DMS53 treated with DMSO at 0.1 percent for 48 hours (cell line): ENCODE measurements around the gene PPP2R2B.

ENCODE experiments used
- DNase-seq: peaks from one replicate; lab custom pipeline; 2025; ENCODE audit not compliant: unreplicated experiment; lab: John Stamatoyannopoulos, UW

The PPP2R2B gene

DNA sequence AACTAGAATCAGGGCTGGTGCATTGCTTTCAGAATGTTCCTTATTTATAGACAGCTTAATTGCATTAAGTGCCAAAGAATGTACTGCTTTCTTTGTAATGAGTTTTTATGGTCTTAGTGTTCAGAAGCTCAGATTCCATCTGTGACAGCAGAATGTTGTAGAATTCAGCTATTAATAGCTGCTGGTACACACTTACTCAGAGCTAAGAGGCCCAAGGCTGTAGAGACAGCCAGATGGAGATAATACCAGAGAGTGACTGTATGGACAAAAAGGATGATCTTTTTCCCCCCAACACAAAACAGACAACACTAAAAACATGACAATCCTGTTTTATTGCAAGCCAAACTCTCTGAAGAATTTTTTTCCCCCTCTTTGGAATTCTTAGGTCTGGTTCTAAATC lies 50.2 kb downstream of the PPP2R2B start:
- DNase-seq = no peak

DNA sequence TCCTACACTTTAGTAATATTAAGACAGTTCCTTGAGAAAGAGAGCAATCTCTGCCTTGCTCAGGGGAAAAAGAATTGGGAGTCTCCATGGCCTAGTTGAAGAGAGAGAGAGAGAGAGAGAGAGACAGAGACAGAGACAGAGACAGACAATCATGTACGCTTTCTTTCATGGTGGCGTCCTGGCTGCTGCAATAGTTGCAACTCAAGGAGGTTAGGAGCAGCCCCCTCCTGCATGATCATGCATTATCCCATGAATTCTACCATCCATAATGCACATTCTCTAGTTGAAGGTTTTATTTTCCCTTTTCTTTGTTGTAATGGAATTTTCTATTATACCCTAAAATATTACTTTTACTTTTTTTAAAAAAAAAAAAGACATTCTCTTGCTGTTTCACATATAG lies 50.7 kb downstream of the PPP2R2B start:
- no peak for DNase-seq

DNA sequence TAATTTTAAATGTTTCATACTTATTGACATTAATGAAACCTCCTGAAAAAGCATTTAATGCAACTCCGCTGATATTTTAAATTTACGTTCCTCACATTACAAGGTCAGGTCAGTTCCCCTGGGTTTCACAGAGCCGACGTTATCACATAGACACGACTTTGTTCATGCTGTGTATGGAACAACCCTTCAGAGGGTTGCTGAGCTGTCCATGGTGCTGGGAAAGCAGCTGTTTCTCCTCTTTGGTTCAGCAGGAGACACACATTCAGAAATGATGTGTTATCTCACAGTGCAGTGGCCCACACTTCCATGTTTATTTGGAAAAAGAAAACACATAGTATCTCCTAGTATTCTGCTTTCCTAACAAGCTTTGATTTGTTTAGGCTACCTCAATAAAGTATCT lies 53.5 kb downstream of the PPP2R2B start:
- no peak for DNase-seq

DNA sequence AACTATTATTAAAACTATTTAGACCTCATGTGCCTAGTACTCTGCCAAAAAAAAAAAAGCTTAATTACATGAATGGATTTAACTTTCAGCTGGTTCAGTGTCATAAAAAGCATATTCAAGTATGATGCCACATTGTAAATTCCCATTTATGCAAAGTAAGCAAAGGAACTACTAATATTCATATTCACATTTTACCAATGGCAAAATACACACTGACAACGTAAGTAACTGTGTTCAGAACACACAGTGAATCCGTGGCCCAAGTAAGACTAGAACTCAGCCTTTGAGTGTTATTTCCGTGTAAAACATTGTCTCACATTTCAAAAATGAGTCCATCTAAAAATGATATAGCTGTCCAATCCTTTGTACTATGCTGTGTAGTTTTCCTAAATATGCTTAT lies 56.8 kb downstream of the PPP2R2B start:
- DNase-seq = no peak

DNA sequence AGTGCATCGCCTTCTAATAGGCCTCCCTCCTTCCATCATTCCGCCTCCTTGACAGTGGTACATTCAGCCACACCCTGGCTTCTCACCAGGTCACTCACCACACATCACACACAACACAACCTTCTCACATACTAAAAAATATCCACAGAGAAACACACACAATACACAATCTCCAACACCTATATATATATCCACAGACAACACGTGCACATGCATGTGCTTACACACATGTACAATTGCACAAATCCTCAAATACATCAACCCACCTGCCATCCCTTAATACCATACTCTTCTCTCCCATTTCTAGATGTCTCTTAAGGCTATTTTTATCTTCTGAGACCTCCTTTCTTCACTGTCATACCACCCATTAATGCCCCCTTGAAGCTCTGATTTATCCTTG lies 57.6 kb downstream of the PPP2R2B start:
- DNase-seq = no peak

DNA sequence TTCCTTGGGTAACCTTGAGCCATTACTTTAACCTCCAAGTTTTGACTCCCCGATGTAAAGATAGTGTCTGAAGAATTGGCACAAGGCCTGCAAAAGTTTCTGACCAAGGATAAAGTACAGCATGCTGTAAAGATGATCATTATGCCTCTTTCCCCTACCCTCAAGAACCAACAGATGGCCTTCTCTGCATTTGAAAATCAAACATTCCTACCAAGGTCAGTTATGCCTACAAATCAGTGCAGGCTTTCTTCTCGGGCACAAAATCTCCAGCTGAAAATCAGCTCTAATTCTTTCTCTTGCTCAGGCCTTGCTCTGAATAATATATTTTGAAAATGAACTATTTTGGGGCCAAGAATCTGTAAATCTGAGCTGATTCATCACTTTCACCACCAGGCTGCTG lies 59.7 kb downstream of the PPP2R2B start:
- DNase-seq = no peak

DNA sequence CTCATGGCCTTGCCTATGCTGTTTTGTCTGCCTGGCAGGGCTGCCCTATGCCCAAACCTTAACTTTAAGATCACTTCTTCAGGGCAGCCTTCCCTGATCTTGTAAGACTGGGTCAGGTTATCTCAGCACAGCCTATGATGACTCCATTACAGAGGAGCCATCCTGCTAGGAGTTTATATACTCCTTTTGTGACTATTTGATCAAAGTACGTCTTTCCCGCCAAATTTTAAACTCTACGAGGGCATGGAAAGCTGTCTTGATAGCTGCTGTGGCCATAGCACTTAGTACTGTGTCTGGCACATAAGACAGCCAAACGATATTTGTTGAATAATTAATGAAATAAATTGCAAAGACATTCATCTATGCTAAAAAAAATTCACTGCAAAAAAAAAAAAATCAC lies 60.6 kb downstream of the PPP2R2B start:
- DNase-seq = no peak

DNA sequence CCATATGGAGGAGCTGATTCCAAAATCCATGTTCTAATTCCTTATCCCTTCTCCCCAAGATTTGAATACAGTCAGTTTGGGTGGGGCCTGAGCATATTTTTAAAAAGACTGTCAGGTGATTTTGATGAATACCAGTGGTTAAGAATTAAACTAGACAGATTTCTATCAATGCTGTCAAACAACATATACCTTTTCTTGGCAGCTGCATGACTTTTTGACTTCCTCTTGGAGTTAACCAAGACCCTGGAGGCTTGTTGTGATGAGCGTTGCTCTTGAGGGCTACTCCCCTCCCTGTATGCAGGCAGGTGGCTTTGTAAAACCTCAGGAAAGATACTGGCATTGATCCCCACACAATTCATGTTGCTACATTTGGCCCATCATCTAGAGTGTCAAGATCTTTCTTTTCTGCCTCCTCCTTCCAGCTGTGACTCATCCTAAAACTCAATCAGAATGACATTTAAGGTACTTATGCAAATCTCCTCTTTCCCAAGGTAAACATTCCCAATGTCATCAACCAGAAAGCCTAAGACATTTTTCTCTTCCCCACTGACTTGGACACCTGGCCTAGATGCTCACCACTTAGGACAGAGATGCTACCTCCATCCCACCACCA lies 61.7 kb downstream of the PPP2R2B start:
- no peak for DNase-seq

DNA sequence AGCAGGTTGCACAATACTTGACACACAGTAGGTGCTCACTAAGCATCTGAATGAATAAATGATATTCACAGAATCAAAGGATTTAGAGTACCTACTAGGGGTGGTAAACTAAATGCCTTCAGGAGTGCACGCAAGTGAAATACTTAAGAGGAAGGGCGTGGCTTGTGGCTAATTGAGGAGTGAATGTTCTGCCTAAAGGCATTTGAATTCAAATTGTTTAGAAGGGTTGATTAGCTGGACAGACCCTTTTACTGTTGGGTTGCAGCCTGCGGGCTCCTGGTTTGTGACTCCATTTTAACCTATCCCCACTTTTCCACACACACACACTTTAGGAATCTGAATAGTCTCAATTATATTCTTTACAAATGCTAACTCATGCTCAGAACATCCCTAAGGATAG lies 63.1 kb downstream of the PPP2R2B start:
- DNase-seq = no peak

DNA sequence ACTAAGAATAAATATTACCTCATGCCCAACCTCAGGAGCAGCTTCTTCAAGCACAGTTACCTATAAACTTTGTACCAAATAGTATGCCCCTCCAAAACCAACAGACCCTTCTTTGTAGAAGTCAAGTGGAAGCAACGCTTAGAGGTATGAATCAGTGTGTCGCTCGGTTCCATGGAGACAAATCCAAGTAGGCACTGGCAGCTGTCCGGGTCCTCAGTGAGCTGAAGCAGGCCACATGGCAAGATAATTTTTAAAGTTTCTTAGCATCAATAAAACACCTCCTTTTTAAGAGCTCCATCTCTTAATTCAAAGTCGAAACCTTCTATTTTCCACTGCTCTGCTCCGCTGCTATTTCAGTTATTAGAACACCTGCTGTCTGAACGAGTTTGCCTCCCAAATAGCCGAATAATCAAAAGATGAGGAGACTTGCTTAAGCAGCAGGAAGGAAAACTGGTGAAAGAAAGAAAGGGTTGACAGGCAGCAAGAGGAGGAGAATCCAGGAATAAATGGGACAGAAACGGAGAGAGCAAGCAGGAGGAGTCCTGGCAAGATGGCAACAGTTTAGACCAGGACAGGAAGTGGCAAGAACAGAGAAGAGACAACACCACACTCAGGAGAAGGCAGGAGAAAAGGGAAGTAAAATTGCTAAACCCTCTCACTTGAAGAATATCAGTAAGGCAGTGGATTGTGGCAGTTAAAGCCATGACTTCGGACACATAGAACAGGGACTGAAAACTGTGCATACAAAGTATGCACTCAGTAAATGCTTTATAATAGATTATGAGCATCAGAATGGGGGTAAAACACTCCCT lies 65.0 kb downstream of the PPP2R2B start:
- DNase-seq = no peak

DNA sequence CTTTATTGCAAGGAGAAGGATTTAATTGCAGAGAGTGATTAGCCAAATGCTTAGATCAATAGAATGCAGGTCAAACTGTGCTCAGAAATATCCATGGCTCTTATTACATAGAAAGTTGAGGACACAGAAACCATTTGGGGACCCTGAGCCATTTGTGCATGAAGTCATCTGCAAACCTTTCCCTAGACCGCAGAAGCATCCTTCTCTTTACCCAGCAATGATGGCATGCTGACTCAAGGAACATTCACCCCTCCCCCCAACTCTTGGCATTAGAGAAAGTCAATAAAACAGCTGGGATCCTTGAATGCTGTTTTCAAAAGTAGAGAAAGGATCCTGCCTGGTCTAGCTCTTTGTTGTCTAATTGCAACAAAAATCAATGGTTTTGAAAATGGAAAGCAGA lies 73.5 kb downstream of the PPP2R2B start:
- no peak for DNase-seq

DNA sequence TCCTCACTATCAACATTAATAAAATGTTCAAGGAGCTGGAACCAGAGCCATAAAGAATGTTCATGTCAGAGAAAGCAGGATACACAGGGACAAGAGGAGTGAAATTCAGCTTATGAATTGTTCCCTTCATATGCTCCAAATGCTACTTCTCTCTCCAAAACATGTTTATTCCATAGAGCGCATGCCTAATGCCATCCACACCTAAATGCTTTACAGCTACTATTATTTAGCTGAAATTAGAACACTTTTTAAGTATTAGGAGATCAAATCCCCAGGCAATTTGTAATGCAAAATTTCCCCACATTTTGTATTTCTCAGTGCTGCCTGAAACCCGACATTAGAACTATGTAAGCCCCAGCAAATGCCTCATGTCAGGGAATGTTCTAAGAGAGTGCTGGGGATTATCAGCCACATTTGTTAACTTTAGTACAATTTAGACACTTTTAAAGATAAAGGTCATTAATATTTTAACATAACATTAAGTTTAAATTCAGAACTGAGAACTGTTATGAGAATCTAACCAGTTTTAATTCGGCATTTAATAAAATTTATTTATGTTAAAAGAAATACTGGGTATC lies 75.5 kb downstream of the PPP2R2B start:
- no peak for DNase-seq

DNA sequence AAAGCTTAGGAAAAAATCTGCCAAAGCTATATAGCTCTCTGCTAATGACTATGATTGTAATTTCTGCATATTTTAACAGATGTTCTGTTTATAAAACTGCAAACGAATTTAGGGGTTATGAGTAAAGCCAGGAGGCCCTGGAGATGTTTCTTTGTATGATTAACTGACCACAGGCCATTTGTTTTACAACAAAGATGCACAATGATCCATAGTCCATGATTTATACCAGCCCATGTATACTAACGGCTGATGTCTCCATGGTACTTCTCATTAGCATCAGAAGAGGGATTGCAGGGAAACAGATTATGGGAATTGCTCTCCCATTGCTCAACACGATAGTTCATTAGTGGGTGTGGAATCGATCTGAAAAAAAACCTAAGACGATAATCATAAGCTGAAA lies 78.9 kb downstream of the PPP2R2B start:
- no peak for DNase-seq

DNA sequence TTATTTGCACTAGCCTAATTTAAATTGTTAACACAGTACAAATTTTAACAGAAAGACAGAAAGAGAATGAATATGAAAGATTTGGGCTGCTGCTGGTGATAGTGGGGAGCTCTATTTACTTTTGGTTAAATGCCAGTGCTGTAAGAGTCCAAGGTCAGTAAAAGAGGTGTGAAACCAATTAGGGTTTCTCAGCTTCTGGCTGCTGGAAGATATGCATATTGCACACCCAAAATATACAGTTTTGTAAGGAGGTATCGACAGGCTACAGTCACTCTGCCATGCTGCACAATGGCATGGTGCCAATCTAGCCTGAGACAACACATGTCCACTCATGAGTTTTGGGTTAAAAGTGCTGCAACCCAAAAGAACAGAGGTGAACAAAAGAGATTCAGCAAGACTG lies 79.3 kb downstream of the PPP2R2B start:
- DNase-seq = no peak

DNA sequence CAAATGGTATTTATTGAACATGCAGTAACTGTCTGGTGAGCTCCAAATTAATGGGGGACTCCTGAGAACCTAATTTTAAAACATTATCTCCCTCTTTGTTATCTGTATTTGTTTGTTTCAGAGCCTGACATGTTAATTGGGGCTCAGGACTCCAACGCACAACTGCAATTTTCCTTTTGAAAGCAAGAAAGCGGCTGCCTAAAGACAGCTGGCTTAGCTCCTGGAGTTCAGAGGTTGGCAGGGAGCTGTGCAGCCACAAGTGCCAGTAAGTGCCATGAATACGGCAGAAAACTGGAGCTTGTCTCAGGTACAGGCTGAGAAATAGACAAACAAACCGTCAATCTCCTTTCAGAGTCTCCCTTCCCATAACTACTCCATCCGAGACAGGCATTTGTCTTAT lies 80.9 kb downstream of the PPP2R2B start:
- DNase-seq = no peak

DNA sequence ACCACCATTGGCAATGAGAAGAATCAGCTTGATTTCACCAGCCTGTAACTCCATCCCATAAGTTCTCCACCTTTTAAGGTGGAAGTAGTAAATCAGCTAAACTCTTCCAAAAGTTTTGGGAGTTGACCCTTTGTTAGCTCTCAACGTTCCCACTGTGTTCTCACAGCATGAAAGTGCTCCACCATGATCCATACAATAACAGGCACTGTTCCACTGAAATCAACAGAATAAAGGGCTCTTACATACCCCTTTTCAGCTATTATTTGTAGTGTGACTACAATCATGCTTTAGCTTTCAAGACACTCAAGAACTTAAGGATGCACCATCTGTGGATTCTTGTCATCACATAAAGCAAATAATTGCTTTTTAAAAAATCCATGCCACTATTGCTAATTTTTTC lies 81.6 kb downstream of the PPP2R2B start:
- no peak for DNase-seq

DNA sequence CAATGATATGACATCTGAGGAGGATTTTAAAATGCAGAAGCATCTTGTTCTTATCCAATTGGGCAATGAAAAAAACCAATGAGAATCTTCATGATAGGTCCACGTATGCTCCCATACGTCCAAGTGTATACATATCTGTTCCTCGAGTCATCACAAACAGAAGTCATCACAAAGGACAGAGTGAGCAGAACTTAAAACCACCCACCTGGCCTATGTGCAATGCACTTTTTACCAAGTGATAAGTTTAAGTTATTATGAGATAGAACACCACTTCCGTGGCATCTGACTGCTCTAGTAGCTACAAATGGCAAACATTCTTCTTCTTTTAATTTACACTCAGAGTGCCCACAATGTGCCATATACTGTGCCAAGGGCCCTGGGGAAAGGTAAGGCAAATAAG lies 82.4 kb downstream of the PPP2R2B start:
- DNase-seq = no peak

DNA sequence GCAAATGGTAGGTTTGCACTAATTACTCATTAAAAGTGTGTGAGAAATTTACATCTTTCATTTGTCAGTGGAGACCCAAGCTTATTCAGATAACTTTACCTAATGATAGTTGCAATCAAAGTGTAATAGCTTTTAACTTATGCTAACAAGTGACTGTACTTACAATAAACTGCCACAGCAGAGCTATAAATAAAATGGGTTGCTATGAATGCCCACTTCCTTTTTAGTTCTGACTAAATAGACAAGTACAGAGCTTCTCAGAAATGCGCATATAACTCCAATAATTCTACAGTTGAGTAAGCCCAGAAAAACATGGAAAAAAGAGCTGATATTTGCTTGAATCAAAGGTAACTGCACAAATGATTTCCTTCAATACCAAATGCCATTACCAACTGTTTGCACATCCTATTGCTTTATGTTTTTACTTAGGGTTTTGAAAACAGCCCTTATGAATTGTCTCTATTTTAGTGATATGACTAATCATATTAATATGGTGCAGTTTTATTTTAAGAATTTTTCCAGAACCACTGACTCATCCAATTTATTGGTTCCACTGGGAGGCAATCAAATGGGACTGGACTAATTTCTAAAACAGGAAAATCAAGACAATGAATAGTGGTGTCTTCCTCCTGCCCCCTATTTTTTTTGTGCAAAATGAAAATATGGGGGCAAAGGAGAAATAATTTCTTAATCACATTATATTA lies 84.1 kb downstream of the PPP2R2B start:
- no peak for DNase-seq

DNA sequence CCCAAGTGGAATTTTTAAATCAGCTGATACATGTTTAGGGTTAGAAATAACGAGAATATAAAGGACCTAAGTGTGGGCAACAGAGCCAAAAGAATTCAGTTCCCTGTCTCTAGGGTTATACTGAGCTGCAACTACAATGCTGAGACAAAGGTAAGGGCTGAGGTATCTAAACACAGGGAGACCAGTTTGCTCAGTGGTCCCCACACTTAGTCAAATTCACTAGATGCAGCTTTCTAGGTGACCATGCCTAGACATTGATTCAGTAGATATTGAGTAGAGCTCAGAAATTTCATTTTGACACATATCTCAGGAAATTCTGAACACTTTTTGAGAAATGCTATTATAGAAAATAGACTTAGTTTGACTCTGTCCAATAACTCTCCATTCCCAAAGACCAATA lies 84.8 kb downstream of the PPP2R2B start:
- DNase-seq = no peak

DNA sequence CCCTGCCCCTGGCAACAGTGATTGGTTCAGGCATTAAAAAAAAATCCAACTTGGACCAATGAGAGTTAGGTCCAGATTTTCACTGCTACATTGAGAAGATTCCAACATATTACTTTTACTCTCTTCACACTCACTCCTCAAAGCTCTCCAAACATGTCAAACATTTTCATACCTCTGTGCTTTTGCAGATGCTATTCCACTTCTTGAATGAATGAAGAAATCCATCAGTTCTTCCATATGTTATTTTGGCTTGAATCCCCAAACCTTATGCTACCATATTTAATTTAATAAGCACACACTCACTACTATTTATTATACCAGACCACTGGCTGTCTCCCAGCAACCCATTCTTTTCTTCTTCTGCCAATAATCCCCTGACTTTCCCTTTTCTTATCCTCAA lies 87.1 kb downstream of the PPP2R2B start:
- no peak for DNase-seq

DNA sequence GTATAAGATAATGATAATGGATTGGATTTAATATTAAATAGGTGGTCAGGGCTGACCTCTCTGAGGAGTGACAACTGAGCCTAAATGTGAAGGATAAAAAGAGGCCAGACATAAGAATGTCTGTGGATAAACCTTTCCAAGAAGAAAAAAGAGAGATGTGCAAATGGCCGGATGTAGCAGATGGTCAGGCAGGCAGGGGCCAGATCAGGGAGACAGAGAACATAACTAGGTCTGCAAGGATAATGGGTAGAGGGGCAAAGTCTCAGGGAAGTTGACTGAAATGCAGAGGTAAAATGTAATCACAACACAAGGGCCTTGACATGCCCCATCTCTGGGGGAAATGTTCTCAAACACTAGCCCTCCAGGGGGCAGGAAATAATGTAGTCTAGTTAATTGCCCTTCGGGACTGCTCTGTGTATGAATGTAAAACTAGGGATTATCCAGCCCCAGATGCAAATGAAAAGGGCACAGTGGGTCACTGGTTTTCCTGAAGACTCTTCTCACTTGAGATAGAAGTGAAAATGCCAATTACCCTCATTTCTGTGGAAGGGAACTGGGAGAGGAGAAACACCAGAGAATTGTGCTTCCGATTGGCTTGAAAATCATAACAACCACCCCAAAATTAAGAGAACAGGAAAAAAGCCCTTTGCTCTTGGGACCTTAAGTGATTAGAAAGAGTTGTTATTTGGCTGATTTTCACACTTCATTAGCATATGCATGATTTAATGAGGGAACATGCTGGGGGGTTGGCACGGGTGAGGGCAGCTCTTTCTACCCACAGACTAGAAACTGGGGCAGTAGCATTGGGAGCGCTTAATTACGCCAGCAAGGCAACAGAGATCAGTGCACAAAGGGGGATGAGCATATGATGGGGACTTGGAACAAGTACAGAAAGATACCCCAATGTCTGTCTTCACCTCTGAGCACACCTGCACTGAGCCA lies 88.6 kb downstream of the PPP2R2B start:
- no peak for DNase-seq
